ENCODE data around the gene SH3PXD2A.

- TF ChIP-seq POLR2A (IDR thresholded peaks at IDR 0.05) (no peak), CTCF (IDR thresholded peaks at IDR 0.05) (no peak)
Measured at GRCh38 chr10:103795634-103796270, 59.6 kb downstream of the SH3PXD2A start.

Data from Peyer's patch (tissue), 4 donors.